ACHN (cell line): ENCODE data around the gene IRF2BPL.
A peak's percentile ranks its signal among the peaks of the same experiment; 100 is the strongest.

ENCODE experiments used
- DNase-seq: peaks from one replicate; pipeline ENCODE4 v3.0.0-alpha.2; 2015
- in situ Hi-C: cut with HindIII; loops from 2 replicates; pipeline ENCODE4 v1.10.0; 2017; ENCODE audit warnings: low sequenced_read_pairs, low pct_ligation_motif_present, low pct_unique_long_range_greater_than_20kb

Gene IRF2BPL

GRCh38 chr14:77037938-77038568 is 9.5 kb upstream of the IRF2BPL start:
- in situ Hi-C loops = no loop called here
- DNase-seq = no peak

GRCh38 chr14:77037215-77037937 is 8.9 kb upstream of the IRF2BPL start:
- no peak for DNase-seq
- in situ Hi-C loops = no loop called here

GRCh38 chr14:77036484-77037214 is 8.1 kb upstream of the IRF2BPL start:
- in situ Hi-C loops = no loop called here
- no peak for DNase-seq

- no peak for DNase-seq
- in situ Hi-C loops = no loop called here
Observed at GRCh38 chr14:77035267-77035666, 6.8 kb upstream of the IRF2BPL start.

- in situ Hi-C loops = no loop called here
- peak; percentile 79 for DNase-seq
Observed at GRCh38 chr14:77033622-77034589, 5.4 kb upstream of the IRF2BPL start.

GRCh38 chr14:77032844-77033621 is 4.5 kb upstream of the IRF2BPL start:
- in situ Hi-C loops = no loop called here

GRCh38 chr14:77032491-77032843 is 4.0 kb upstream of the IRF2BPL start:
- in situ Hi-C loops = no loop called here
- no peak for DNase-seq

More at GRCh38 chr14:77032844-77033621, 4.5 kb upstream of the IRF2BPL start:
- DNase-seq = peak; percentile 95

GRCh38 chr14:77031759-77032490 is 3.4 kb upstream of the IRF2BPL start:
- in situ Hi-C loops = no loop called here
- no peak for DNase-seq

GRCh38 chr14:77027538-77028383 is 747 bp downstream of the IRF2BPL start:
- in situ Hi-C loops = no loop called here
- DNase-seq = peak; percentile 69

- DNase-seq = peak; percentile 28
- in situ Hi-C loops = no loop called here
Observed at GRCh38 chr14:77026930-77027537, 1.5 kb downstream of the IRF2BPL start.

GRCh38 chr14:77026166-77026929 is 2.2 kb downstream of the IRF2BPL start:
- DNase-seq = no peak
- in situ Hi-C loops = no loop called here

GRCh38 chr14:77025744-77026165 is 2.8 kb downstream of the IRF2BPL start:
- in situ Hi-C loops = no loop called here
- DNase-seq = no peak

- DNase-seq = no peak
- in situ Hi-C loops = no loop called here
Observed at GRCh38 chr14:77024171-77024691, 4.3 kb downstream of the IRF2BPL start.

- DNase-seq = no peak
- in situ Hi-C loops = no loop called here
Observed at GRCh38 chr14:77023001-77023996, 5.2 kb downstream of the IRF2BPL start.
